OCI-LY7 (cell line): ENCODE results near the gene HDAC10. TPM values are rescaled to one million over a fixed set of nuclear protein-coding genes. Genes with fewer than 3 reads are reported as not detected.
A peak's percentile ranks its signal among the peaks of the same experiment; 100 is the strongest.

ENCODE experiments used
- BruUV-seq: library from RNA; stranded (reverse); fragments of 400-500 nt; replicated peaks from 2 replicates; lab custom pipeline; 2021; lab: Mats Ljungman, UMichigan
- CTCF ChIA-PET: fragments of 300-600 bp; sonication (Branson Sonifier 250); formaldehyde crosslinking; loops from one replicate; lab custom pipeline; 2022; ENCODE audit warnings: antibody characterized with exemption; ENCODE audit not compliant: unreplicated experiment; lab: Charles Lee
- POLR2A ChIA-PET: fragments of 300-600 bp; sonication (Branson Sonifier 250); formaldehyde crosslinking; loops from one replicate; lab custom pipeline; 2022; ENCODE audit warnings: antibody characterized with exemption; lab: Charles Lee
- DNase-seq: peaks from one replicate; pipeline ENCODE4 v3.0.0-alpha.2; 2015; ENCODE audit warnings: low spot score
- H2AFZ ChIP-seq: fragments of 200-600 bp; sonication (generic), shearing (Covaris generic); 2 replicates; pipeline ENCODE4 v1.6.1; 2014; ENCODE audit warnings: mild to moderate bottlenecking, antibody characterized with exemption, low read length, moderate library complexity
- H3K27ac ChIP-seq: fragments of 200-600 bp; sonication (generic); 2 replicates; pipeline ENCODE4 v1.5.1; 2014; ENCODE audit warnings: mixed run types, low read depth, mild to moderate bottlenecking, moderate library complexity, low read length, inconsistent platforms; ENCODE audit not compliant: poor library complexity, severe bottlenecking
- H3K36me3 ChIP-seq: fragments of 200-600 bp; sonication (generic); 2 replicates; pipeline ENCODE4 v1.6.1; 2014; ENCODE audit warnings: mild to moderate bottlenecking, antibody characterized with exemption, low read length, moderate library complexity, mixed read lengths; ENCODE audit not compliant: insufficient read depth
- H3K4me1 ChIP-seq: fragments of 200-600 bp; sonication (generic); 2 replicates; pipeline ENCODE4 v1.5.1; 2014; ENCODE audit warnings: mild to moderate bottlenecking, low read length; ENCODE audit not compliant: insufficient read depth, poor library complexity, severe bottlenecking
- H3K4me2 ChIP-seq: fragments of 200-600 bp; sonication (generic); 2 replicates; pipeline ENCODE4 v1.6.1; 2014; ENCODE audit warnings: mild to moderate bottlenecking, low read length
- H3K4me3 ChIP-seq: fragments of 200-600 bp; sonication (generic); 2 replicates; pipeline ENCODE4 v1.5.1; 2014; ENCODE audit warnings: mild to moderate bottlenecking, low read depth, low read length; ENCODE audit not compliant: poor library complexity, severe bottlenecking
- H3K79me2 ChIP-seq: fragments of 200-600 bp; sonication (generic); 2 replicates; pipeline ENCODE4 v1.6.1; 2016; ENCODE audit warnings: low read depth, mild to moderate bottlenecking, low read length, moderate library complexity, mixed read lengths; ENCODE audit not compliant: insufficient read depth
- H3K9me2 ChIP-seq: fragments of 200-600 bp; sonication (generic); 2 replicates; pipeline ENCODE4 v1.6.1; 2016; ENCODE audit warnings: mild to moderate bottlenecking, low read length, mixed read lengths; ENCODE audit not compliant: insufficient read depth
- H3K9me3 ChIP-seq: fragments of 200-600 bp; sonication (generic); 2 replicates; pipeline ENCODE4 v1.6.1; 2014; ENCODE audit warnings: mild to moderate bottlenecking, mixed run types, low read length, mixed read lengths
- H4K20me1 ChIP-seq: fragments of 200-600 bp; sonication (generic); 2 replicates; pipeline ENCODE4 v1.6.1; 2014; ENCODE audit warnings: mild to moderate bottlenecking, antibody characterized with exemption, low read length, moderate library complexity, mixed read lengths; ENCODE audit not compliant: insufficient read depth
- CTCF ChIP-seq: fragments of 200-600 bp; sonication (generic); conservative IDR thresholded peaks from 2 replicates; pipeline ENCODE4 v1.5.1; 2014; ENCODE audit warnings: mild to moderate bottlenecking, antibody characterized with exemption, low read length, moderate library complexity, mixed read lengths
- EZH2phosphoT487 ChIP-seq: fragments of 200-600 bp; sonication (generic); IDR thresholded peaks from 2 replicates; pipeline ENCODE4 v1.6.1; 2018; ENCODE audit warnings: low read depth, borderline replicate concordance, mild to moderate bottlenecking, mixed run types, antibody characterized with exemption, low read length, moderate library complexity, mixed read lengths
- intact Hi-C: fragments of 100-400 bp; cut with micrococcal nuclease; formaldehyde crosslinking; loops from one replicate; pipeline ENCODE4 v1.10.0; 2022; ENCODE audit not compliant: unreplicated experiment
- total RNA-seq, 2 experiments: library from RNA; depleted of rRNA in 1 of 2; stranded (reverse); fragments of >200 nt in 1 of 2; shearing (Covaris generic) in 1 of 2; gene quantifications; 2 replicates each; pipeline ENCODE4 v1.2.3, GENCODE V29; 2014 to 2022

HDAC10 gene
- total RNA-seq, 2 experiments from 2014 or later, result 49.4 to 74.9 TPM

- Histone ChIP-seq H3K4me2 (peak overlapping the region; percentile 95), H3K4me1 (peaks cover 50% of the 10 kb centered on the region), H3K27ac (peak overlapping the region; percentile 62), H3K9me2 (no peaks in the 10 kb centered on the region), H4K20me1 (no peaks in the 10 kb centered on the region), H3K4me3 (peak overlapping the region; percentile 81), H3K9me3 (no peaks in the 10 kb centered on the region), H3K79me2 (peaks cover 55% of the 10 kb centered on the region), H2AFZ (no peak overlapping the region), H3K36me3 (peaks cover 25% of the 10 kb centered on the region; the same call in 1 of the 2 replicates)
- DNase-seq, result no peak
- TF ChIP-seq EZH2phosphoT487 (no peak), CTCF (no peak)
- CTCF ChIA-PET, result no interaction called here
- POLR2A ChIA-PET, result no interaction called here
- no TSS peak for BruUV-seq
- intact Hi-C loops, result loop anchor here (10.0 kb wide), 2 partner anchors 229 to 259 kb away; partner anchors contain the start of genes LMF2, NCAPH2 and SBF1
Observed at GRCh38 chr22:50245214-50246072, 5.6 kb downstream of the HDAC10 start.

- H3K4me3 ChIP-seq, result peak within 1 kb of the TSS; percentile 81
- H2AFZ ChIP-seq, result peak within 1 kb of the TSS; percentile 38; the same call in 1 of the 2 replicates
- TF ChIP-seq EZH2phosphoT487, result no peak
- TF ChIP-seq CTCF, result 0 out of 2 replicates have a peak, but pooled peaks have one; percentile 37
- intact Hi-C loops, result loop anchor here (5.0 to 10.0 kb wide), 3 partner anchors 230 to 283 kb away; partner anchors contain the start of genes LMF2, NCAPH2, SBF1 and SCO2
- H3K4me1 ChIP-seq, result peaks cover 42% of the 10 kb centered on the region
- peak within 1 kb of the TSS; percentile 62 for H3K27ac ChIP-seq
- no peaks in the 10 kb centered on the region for H3K9me3 ChIP-seq
- BruUV-seq, result no TSS peak
- peaks cover 63% of the 10 kb centered on the region for H3K79me2 ChIP-seq
- DNase-seq, result peak; percentile 94
- no peaks in the 10 kb centered on the region for H3K9me2 ChIP-seq
- ChIA-PET CTCF (interaction anchor here (0.6 kb wide), 1 partner anchor 32 kb away, joined by 6 read pairs; no protein-coding TSS in a partner anchor), POLR2A (no interaction called here)
- H4K20me1 ChIP-seq, result no peaks in the 10 kb centered on the region
- peak within 1 kb of the TSS; percentile 95 for H3K4me2 ChIP-seq
- peaks cover 34% of the 10 kb centered on the region for H3K36me3 ChIP-seq
Observed at GRCh38 chr22:50244420-50245213, 6.4 kb downstream of the HDAC10 start, which contains the start of gene TUBGCP6. TSS of gene TUBGCP6 (minus strand) at chr22:50245023. CDS start at chr22:50244459, 564 bp downstream.
